Gastrocnemius medialis (tissue), 4 donors: Measurements from ENCODE around the gene SIRT5.

ENCODE experiments used
- CTCF ChIP-seq, 5 experiments: fragments of 450-650 bp in 3 of 5; fragments of 200-600 bp in 2 of 5; sonication (generic) in 2 of 5; IDR thresholded peaks in 4 of 5; conservative IDR thresholded peaks in 1 of 5; 1 replicate in 4 of 5; 2 replicates in 1 of 5; pipeline ENCODE4 v1.5.1; 2016 to 2019; ENCODE audit warnings: antibody characterized with exemption in 5 of 5, mild to moderate bottlenecking in 3 of 5, moderate library complexity in 3 of 5
- POLR2A ChIP-seq, 2 donors: fragments of 450-650 bp; IDR thresholded peaks; one replicate each; pipeline ENCODE4 v1.6.1; 2017; ENCODE audit warnings: antibody characterized with exemption in 2 of 2, mild to moderate bottlenecking in 2 of 2, moderate library complexity in 2 of 2

GRCh38 chr6:13591205-13591921, 17.0 kb downstream of the SIRT5 start:
- TF ChIP-seq CTCF (IDR thresholded peaks at IDR 0.05 in 4 of 5, conservative IDR thresholded peaks at IDR 0.05 in 1 of 5) (no peak), POLR2A (IDR thresholded peaks at IDR 0.05) (no peak)
